Measurements from ENCODE around the gene BPIFB1. TPM values are rescaled to one million over a fixed set of nuclear protein-coding genes. Genes with fewer than 3 reads are reported as not detected.

BPIFB1 gene
- polyA plus RNA-seq, 1 donor (not counting 4 experiments of a cell fraction or from before 2014, with no cell fraction given), result not detected

GRCh38 chr20:33298391-33298790, 15.4 kb downstream of the BPIFB1 start:
- H3K9me3 ChIP-seq (ENCODE audit: control insufficient read depth, low read depth, low read length), result no peaks in the 10 kb centered on the region

DNA sequence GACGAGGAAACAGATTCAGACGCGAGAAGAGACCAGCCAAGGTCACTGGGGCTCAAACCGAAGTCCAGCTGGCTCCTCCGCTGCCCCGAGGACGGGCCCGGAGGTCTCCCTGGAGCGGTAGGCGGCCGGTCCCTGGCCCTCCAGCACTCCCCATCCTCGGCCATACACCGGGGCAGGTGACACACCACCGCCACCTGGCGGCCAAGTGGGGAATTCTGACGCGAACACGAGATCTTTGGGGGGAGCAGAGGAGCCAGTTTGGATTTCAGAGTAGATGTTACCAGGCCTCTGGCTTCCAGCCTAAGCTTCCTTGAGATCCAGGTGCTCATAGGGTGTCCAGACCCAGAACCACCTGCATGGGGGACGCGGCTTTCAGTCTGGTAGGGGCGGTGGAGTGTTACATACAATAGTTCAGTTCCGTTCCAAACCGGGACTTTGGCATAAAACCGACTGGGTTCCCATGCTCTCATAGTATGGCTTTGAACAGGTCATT, 16.1 kb downstream of the BPIFB1 start:
- Histone ChIP-seq H3K9me3 (ENCODE audit: control insufficient read depth, low read depth, low read length) (no peaks in the 10 kb centered on the region), H2AFZ (ENCODE audit: control insufficient read depth, low read length) (peak overlapping the region; percentile 27), H3K4me1 (ENCODE audit: control insufficient read depth, extremely low read depth, insufficient read depth, low read length) (no peaks in the 10 kb centered on the region), H3K4me3 (ENCODE audit: control insufficient read depth in 2 of 3, extremely low read depth in 1 of 3, insufficient read depth in 2 of 3, low read depth in 1 of 3, low read length in 3 of 3) (no peak overlapping the region), H3K27ac (ENCODE audit: control insufficient read depth, insufficient read depth, low read length) (no peak overlapping the region), H3K4me2 (ENCODE audit: control insufficient read depth, extremely low read depth, insufficient read depth, low read depth, low read length) (no peak overlapping the region), H3K9ac (ENCODE audit: control insufficient read depth, extremely low read depth, insufficient read depth, low read length) (no peak overlapping the region), H3K36me3 (ENCODE audit: control insufficient read depth in 2 of 2, extremely low read depth in 1 of 2, insufficient read depth in 2 of 2, low read length in 2 of 2) (no peaks in the 10 kb centered on the region), H3K27me3 (ENCODE audit: control insufficient read depth, extremely low read depth, insufficient read depth, low read length) (peaks cover 12% of the 10 kb centered on the region), H3K79me2 (ENCODE audit: control insufficient read depth, insufficient read depth, low read length) (no peaks in the 10 kb centered on the region), H3K9me1 (ENCODE audit: control insufficient read depth, extremely low read depth, insufficient read depth, low read length) (no peaks in the 10 kb centered on the region), H4K20me1 (ENCODE audit: control insufficient read depth, extremely low read depth, insufficient read depth, low read length) (no peaks in the 10 kb centered on the region)
- DNase-seq (ENCODE audit: low read depth, low spot score) (no peak), FAIRE-seq (no peak)
- dilution Hi-C loops (cut with MboI; ENCODE audit: extremely low pct_ligation_motif_present, low sequenced_read_pairs), result no loop called here
- TF ChIP-seq, protein P1, sequence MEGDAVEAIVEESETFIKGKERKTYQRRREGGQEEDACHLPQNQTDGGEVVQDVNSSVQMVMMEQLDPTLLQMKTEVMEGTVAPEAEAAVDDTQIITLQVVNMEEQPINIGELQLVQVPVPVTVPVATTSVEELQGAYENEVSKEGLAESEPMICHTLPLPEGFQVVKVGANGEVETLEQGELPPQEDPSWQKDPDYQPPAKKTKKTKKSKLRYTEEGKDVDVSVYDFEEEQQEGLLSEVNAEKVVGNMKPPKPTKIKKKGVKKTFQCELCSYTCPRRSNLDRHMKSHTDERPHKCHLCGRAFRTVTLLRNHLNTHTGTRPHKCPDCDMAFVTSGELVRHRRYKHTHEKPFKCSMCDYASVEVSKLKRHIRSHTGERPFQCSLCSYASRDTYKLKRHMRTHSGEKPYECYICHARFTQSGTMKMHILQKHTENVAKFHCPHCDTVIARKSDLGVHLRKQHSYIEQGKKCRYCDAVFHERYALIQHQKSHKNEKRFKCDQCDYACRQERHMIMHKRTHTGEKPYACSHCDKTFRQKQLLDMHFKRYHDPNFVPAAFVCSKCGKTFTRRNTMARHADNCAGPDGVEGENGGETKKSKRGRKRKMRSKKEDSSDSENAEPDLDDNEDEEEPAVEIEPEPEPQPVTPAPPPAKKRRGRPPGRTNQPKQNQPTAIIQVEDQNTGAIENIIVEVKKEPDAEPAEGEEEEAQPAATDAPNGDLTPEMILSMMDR (optimal IDR thresholded peaks at IDR 0.05 in 1 of 3, IDR thresholded peaks at IDR 0.05 in 1 of 3, conservative IDR thresholded peaks at IDR 0.05 in 1 of 3; ENCODE audit: extremely low read depth in 1 of 3, insufficient read depth in 2 of 3, low read length in 3 of 3), result peak; percentile 85 to 94 (median 93)
- TF ChIP-seq EZH2 (IDR thresholded peaks at IDR 0.05; ENCODE audit: low read length), result no peak

More at GRCh38 chr20:33298391-33298790, 15.4 kb downstream of the BPIFB1 start:
- no peaks in the 10 kb centered on the region for H3K4me1 ChIP-seq (ENCODE audit: control insufficient read depth, extremely low read depth, insufficient read depth, low read length)
- H3K9ac ChIP-seq (ENCODE audit: control insufficient read depth, extremely low read depth, insufficient read depth, low read length), result no peak overlapping the region
- H3K4me2 ChIP-seq (ENCODE audit: control insufficient read depth, extremely low read depth, insufficient read depth, low read depth, low read length), result no peak overlapping the region
- H2AFZ ChIP-seq (ENCODE audit: control insufficient read depth, low read length), result no peak overlapping the region
- peaks cover 12% of the 10 kb centered on the region for H3K27me3 ChIP-seq (ENCODE audit: control insufficient read depth, extremely low read depth, insufficient read depth, low read length)
- no peaks in the 10 kb centered on the region for H3K36me3 ChIP-seq (ENCODE audit: control insufficient read depth in 2 of 2, extremely low read depth in 1 of 2, insufficient read depth in 2 of 2, low read length in 2 of 2)
- H3K9me1 ChIP-seq (ENCODE audit: control insufficient read depth, extremely low read depth, insufficient read depth, low read length), result no peaks in the 10 kb centered on the region
- no peak overlapping the region for H3K4me3 ChIP-seq (ENCODE audit: control insufficient read depth in 2 of 3, extremely low read depth in 1 of 3, insufficient read depth in 2 of 3, low read depth in 1 of 3, low read length in 3 of 3)
- TF ChIP-seq, protein P1 (optimal IDR thresholded peaks at IDR 0.05 in 1 of 3, IDR thresholded peaks at IDR 0.05 in 1 of 3, conservative IDR thresholded peaks at IDR 0.05 in 1 of 3; ENCODE audit: extremely low read depth in 1 of 3, insufficient read depth in 2 of 3, low read length in 3 of 3), result no peak
- no peak for TF ChIP-seq EZH2 (IDR thresholded peaks at IDR 0.05; ENCODE audit: low read length)
- no peak overlapping the region for H3K27ac ChIP-seq (ENCODE audit: control insufficient read depth, insufficient read depth, low read length)
- no peaks in the 10 kb centered on the region for H4K20me1 ChIP-seq (ENCODE audit: control insufficient read depth, extremely low read depth, insufficient read depth, low read length)
- DNase-seq (ENCODE audit: low read depth, low spot score) (no peak), FAIRE-seq (no peak)
- dilution Hi-C loops (cut with MboI; ENCODE audit: extremely low pct_ligation_motif_present, low sequenced_read_pairs), result no loop called here
- H3K79me2 ChIP-seq (ENCODE audit: control insufficient read depth, insufficient read depth, low read length), result no peaks in the 10 kb centered on the region
